ENCODE data around the gene GGT1. TPM values are rescaled to one million over a fixed set of nuclear protein-coding genes. Genes with fewer than 3 reads are reported as not detected.

Gene GGT1
- total RNA-seq, 6 donors from 2014 or later = 57.4 to 220 (median 117) TPM

DNA sequence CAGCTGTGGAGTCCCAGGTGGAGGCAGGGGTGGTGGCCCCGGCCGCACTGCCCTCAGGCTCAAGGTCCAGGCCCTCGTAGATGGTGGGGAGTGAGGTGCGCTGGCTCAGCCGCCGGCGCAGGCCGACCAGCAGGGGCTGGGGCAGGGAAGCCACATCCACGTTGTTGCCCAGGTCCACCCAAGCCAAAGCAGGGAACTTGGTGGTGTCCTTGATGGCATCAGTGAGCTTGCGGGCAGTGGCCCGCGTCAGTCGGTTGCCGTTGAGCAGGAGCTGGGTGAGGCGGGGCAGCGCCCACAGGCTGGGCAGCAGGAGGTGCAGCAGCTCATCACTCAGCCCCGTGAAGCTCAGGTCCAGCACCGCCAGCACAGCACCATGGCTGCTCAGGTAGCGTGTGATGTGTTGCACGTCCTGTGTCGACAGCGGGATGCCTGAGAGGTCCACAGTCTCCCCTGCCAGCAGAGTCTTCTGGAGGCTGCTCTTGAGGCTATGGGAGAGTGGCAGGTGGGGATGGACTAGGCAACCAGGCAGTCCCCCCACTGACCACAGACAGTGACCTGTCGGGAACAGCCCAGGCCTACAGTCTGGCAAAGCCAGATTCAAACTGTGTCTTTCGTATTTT lies 17.0 kb upstream of the GGT1 start:
- H3K27ac ChIP-seq = no peak overlapping the region
- no peaks in the 10 kb centered on the region for H3K9me3 ChIP-seq
- H3K4me3 ChIP-seq = no peak overlapping the region
- peaks cover 0 to 22% (median 7%) of the 10 kb centered on the region in 4 donors for H3K36me3 ChIP-seq
- DNase-seq (peak in 1 of 2 donors; percentile 80), ATAC-seq (ENCODE audit: low FRiP score in 2 of 2) (no peak)
- TF ChIP-seq EP300 (IDR thresholded peaks at IDR 0.05) (no peak), POLR2A (IDR thresholded peaks at IDR 0.05) (no peak), POLR2AphosphoS5 (IDR thresholded peaks at IDR 0.05) (no peak)
- TF ChIP-seq, protein P1, sequence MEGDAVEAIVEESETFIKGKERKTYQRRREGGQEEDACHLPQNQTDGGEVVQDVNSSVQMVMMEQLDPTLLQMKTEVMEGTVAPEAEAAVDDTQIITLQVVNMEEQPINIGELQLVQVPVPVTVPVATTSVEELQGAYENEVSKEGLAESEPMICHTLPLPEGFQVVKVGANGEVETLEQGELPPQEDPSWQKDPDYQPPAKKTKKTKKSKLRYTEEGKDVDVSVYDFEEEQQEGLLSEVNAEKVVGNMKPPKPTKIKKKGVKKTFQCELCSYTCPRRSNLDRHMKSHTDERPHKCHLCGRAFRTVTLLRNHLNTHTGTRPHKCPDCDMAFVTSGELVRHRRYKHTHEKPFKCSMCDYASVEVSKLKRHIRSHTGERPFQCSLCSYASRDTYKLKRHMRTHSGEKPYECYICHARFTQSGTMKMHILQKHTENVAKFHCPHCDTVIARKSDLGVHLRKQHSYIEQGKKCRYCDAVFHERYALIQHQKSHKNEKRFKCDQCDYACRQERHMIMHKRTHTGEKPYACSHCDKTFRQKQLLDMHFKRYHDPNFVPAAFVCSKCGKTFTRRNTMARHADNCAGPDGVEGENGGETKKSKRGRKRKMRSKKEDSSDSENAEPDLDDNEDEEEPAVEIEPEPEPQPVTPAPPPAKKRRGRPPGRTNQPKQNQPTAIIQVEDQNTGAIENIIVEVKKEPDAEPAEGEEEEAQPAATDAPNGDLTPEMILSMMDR (IDR thresholded peaks at IDR 0.05) = no peak
- H3K4me1 ChIP-seq = peaks cover 3 to 13% (median 10%) of the 10 kb centered on the region in 4 donors
- WGBS, 2 donors = 90 to 95% methylated on average over 7 to 20 of the region's 24 CpGs
- H3K27me3 ChIP-seq = no peaks in the 10 kb centered on the region

DNA sequence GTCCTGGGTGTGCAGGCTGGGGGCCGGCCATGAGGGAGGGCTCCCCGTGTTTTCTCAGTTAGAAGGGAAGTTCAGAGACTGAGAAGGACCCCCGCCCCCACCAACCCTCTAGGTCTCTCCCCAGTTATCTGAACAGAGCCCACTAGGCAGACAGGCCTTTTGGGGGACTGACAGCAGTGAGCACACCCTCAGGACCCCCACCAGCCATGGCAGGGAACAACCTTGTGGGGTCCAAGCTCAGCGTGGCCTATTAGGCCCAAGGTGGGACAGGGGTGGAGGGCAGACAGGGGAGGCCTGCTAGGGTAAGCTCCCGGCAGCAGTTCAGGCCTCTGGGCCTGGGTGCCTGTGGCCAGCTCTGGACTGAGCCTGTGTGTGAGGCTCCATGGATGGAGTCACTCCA lies 15.7 kb upstream of the GGT1 start:
- no peaks in the 10 kb centered on the region for H3K27me3 ChIP-seq
- no peak for ATAC-seq (ENCODE audit: low FRiP score in 2 of 2)
- no peak for DNase-seq
- no peak overlapping the region for H3K4me3 ChIP-seq
- TF ChIP-seq EP300 (IDR thresholded peaks at IDR 0.05) = no peak
- TF ChIP-seq POLR2AphosphoS5 (IDR thresholded peaks at IDR 0.05) = no peak
- no peak for TF ChIP-seq POLR2A (IDR thresholded peaks at IDR 0.05)
- TF ChIP-seq, protein P1 (IDR thresholded peaks at IDR 0.05) = no peak
- H3K27ac ChIP-seq = no peak overlapping the region
- peaks cover 5 to 20% (median 12%) of the 10 kb centered on the region in 4 donors for H3K4me1 ChIP-seq
- peaks cover 0 to 22% (median 7%) of the 10 kb centered on the region in 4 donors for H3K36me3 ChIP-seq
- H3K9me3 ChIP-seq = no peaks in the 10 kb centered on the region
- WGBS, 2 donors = 73 to 81% methylated on average over 3 to 4 of the region's 5 CpGs

DNA sequence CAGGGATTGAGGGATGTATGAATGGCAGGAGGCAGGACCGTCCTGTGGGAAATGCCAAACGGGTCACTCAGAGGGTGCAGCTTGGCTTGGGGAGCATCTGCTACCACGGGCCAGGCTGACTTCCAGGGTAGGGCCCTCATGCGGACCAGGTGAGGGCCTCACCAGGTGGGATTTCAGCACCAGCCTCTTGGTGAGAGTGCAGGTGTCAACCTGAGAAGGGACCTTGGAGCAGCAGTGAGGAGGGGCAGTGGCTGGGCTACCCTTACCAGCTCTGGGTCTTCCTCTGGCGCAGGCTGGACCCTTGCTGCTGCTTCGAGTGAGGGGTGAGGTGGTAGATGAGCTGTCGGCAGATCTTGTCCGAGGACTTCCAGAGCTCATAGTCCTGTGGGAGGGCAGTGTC lies 15.0 kb upstream of the GGT1 start:
- TF ChIP-seq, protein P1 (IDR thresholded peaks at IDR 0.05) = no peak
- TF ChIP-seq EP300 (IDR thresholded peaks at IDR 0.05) (no peak), POLR2AphosphoS5 (IDR thresholded peaks at IDR 0.05) (no peak), POLR2A (IDR thresholded peaks at IDR 0.05) (no peak)
- Histone ChIP-seq H3K4me3 (no peak overlapping the region), H3K27me3 (no peaks in the 10 kb centered on the region), H3K36me3 (peaks cover 0 to 22% (median 7%) of the 10 kb centered on the region in 4 donors), H3K4me1 (peaks cover 6 to 23% (median 14%) of the 10 kb centered on the region in 4 donors), H3K9me3 (no peaks in the 10 kb centered on the region), H3K27ac (no peak overlapping the region)
- DNase-seq = no peak
- WGBS, 2 donors = 90 to 100% methylated on average over 2 to 4 of the region's 8 CpGs
- ATAC-seq (ENCODE audit: low FRiP score in 2 of 2) = no peak

DNA sequence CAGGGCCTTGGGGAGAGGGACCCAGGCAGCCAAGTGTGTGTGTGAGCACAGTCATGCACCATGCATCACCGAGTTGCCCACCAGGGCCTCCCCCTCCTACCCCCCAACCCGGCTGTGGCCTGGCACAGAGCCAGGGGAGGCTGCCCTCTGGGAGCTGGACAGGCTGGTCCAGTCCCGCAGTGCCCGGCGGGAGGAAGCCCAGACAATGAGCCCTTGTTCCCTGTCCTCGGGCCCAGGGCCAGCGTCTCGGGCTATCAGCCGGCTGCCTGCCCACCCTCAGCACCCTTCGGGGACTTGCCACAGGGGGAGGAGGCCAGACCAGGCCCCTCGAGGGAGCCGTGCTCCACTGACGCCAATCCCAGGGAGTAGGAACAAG lies 14.6 kb upstream of the GGT1 start:
- H3K27me3 ChIP-seq = no peaks in the 10 kb centered on the region
- no peak overlapping the region for H3K27ac ChIP-seq
- TF ChIP-seq POLR2A (IDR thresholded peaks at IDR 0.05) (no peak), EP300 (IDR thresholded peaks at IDR 0.05) (no peak), POLR2AphosphoS5 (IDR thresholded peaks at IDR 0.05) (no peak)
- TF ChIP-seq, protein P1 (IDR thresholded peaks at IDR 0.05) = no peak
- H3K4me3 ChIP-seq = no peak overlapping the region
- H3K36me3 ChIP-seq = peaks cover 0 to 22% (median 7%) of the 10 kb centered on the region in 4 donors
- ATAC-seq (ENCODE audit: low FRiP score in 2 of 2) (no peak), DNase-seq (peak in 1 of 2 donors; percentile 80)
- H3K4me1 ChIP-seq = peaks cover 9 to 25% (median 15%) of the 10 kb centered on the region in 4 donors
- 78% methylated on average over 8 of the region's 13 CpGs; no CpG with 5 or more reads in 1 of the 2 donors for WGBS, 2 donors
- H3K9me3 ChIP-seq = no peaks in the 10 kb centered on the region
